Measurements from ENCODE around the gene UQCRFS1.
"Not testable (repeated sequence)": the region's sequence is repeated elsewhere in the genome, so short reads cannot be mapped to it uniquely, and the experiment has no call there.

Gene UQCRFS1

DNA sequence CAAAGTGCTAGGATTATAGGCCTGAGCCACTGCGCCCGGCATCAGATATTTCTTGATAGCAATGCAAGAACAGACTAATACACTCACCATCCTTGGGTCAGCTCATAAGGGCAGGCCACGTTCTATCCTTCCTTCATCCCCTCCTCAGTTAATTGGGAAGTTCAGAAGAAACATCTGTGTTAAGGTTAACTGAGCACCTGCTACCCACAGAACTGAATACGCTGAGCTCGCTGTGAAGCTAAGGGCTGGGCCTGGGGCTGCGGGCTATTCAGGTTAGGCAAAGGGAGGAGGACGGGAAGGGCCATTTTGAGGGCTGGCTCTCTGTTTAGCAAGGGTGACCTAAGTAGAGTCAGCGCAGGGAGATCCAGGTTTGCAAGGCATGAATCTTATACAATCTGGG lies 43.0 kb upstream of the UQCRFS1 start:
- no peak for DNase-seq (ENCODE audit: low read depth)
- H3K4me3 ChIP-seq (ENCODE audit: low read depth, low read length) = no peak overlapping the region
- no peak for TF ChIP-seq CTCF (IDR thresholded peaks at IDR 0.05; ENCODE audit: control insufficient read depth, extremely low read depth, insufficient read depth)

- H3K4me3 ChIP-seq (ENCODE audit: low read depth, low read length) = no peak overlapping the region
- DNase-seq (ENCODE audit: low read depth) = no peak
- TF ChIP-seq CTCF (IDR thresholded peaks at IDR 0.05; ENCODE audit: control insufficient read depth, extremely low read depth, insufficient read depth) = no peak
Measured at GRCh38 chr19:29255006-29255405, 42.1 kb upstream of the UQCRFS1 start.

DNA sequence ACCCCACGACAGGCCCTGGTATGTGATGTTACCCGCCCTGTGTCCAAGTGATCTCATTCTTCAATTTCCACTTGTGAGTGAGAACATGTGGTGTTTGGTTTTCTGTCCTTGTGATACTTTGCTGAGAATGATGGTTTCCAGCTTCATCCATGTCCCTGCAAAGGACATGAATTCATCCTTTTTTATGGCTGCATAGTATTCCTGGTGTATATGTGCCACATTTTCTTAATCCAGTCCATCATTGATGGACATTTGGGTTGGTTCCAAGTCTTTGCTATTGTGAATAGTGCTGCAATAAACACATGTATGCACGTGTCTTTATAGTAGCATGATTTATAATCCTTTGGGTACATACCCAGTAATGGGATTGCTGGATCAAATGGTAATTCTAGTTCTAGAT lies 36.8 kb upstream of the UQCRFS1 start:
- H3K4me3 ChIP-seq (ENCODE audit: low read depth, low read length); DNase-seq (ENCODE audit: low read depth): not testable (repeated sequence)

DNA sequence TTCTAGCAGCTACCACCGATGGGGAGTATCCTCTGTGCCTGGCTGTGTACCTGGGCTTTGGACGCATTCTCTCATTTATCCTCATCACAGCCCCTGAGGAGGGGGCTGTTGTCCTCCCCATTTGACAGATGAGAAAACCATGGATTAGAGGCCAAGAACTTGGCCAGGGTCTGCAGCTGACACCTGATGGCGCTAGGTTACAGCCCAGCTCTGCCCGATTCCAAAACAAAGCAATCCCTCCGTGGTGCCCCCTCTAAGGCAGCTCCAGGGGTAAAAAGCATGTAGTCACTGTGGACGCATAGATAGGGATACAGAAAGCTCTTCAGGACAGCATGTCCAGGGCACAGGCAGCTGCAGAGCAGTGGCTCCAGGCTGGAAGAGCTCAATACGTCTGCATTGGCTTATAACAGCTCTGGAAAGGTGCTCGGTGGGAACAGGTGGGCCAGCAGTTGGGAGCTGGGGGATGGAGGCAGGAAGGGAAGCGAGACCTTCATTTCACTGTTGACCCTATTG lies 35.4 kb upstream of the UQCRFS1 start:
- TF ChIP-seq CTCF (IDR thresholded peaks at IDR 0.05; ENCODE audit: control insufficient read depth, extremely low read depth, insufficient read depth) = no peak
- no peak for DNase-seq (ENCODE audit: low read depth)
- no peak overlapping the region for H3K4me3 ChIP-seq (ENCODE audit: low read depth, low read length)

DNA sequence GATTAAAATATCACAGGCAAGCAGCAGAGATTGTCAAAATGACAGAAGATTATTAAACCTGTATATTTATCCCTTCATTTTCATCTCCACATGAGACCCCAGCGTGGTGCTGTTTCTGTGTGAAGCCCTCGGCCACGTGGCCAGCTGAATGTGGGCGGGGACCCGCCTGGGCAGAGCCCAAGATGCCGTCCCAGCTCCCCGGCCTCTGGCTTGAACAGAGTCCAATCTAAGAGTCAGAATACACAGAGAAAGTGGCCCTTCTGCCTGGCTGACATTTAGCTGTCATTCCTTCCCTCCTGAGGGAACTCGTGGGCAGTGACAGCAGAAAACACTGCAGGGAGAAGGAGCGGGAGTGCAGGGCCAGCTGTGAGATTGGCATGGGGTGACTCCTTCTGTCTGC lies 34.9 kb upstream of the UQCRFS1 start:
- H3K4me3 ChIP-seq (ENCODE audit: low read depth, low read length) = no peak overlapping the region
- no peak for TF ChIP-seq CTCF (IDR thresholded peaks at IDR 0.05; ENCODE audit: control insufficient read depth, extremely low read depth, insufficient read depth)
- no peak for DNase-seq (ENCODE audit: low read depth)

GRCh38 chr19:29247471-29247870 lies 34.5 kb upstream of the UQCRFS1 start:
- H3K4me3 ChIP-seq (ENCODE audit: low read depth, low read length) = no peak overlapping the region
- no peak for TF ChIP-seq CTCF (IDR thresholded peaks at IDR 0.05; ENCODE audit: control insufficient read depth, extremely low read depth, insufficient read depth)
- DNase-seq (ENCODE audit: low read depth) = no peak

DNA sequence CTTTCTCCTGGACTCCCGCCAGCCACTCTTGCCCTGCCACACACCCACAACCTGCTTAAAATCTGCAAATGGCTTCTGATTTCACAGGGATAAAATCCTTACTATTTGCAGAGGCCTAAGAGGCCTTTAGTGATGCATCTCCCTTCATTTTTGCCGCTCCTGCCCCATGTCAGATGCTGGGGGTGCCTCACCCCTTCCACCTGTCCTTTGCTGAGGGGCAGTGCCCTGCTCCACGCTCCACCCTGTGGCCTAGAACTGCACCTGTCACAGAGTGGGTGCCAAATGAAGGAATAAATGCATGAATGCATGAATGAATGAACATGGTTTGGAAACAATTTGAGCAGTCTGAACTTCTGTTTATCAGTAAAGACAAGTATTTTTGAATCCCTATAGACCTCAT lies 34.1 kb upstream of the UQCRFS1 start:
- DNase-seq (ENCODE audit: low read depth) = no peak
- TF ChIP-seq CTCF (IDR thresholded peaks at IDR 0.05; ENCODE audit: control insufficient read depth, extremely low read depth, insufficient read depth) = 0 out of 2 replicates have a peak, but pooled peaks have one; percentile 28
- H3K4me3 ChIP-seq (ENCODE audit: low read depth, low read length) = no peak overlapping the region
